ENCODE results near the gene ZNF831. TPM values are rescaled to one million over a fixed set of nuclear protein-coding genes. Genes with fewer than 3 reads are reported as not detected.

ZNF831 gene
- total RNA-seq, 2 experiments from 2014 or later = 5.4 to 5.8 TPM

- CTCF ChIA-PET = no interaction called here
- POLR2A ChIA-PET = no interaction called here
Observed at GRCh38 chr20:59250293-59250692, 86.7 kb downstream of the ZNF831 start.

GRCh38 chr20:59253325-59253724, 89.7 kb downstream of the ZNF831 start:
- ChIA-PET POLR2A (interaction anchor here (0.5 to 1.0 kb wide), 3 partner anchors 11 to 601 kb away, joined by 3 to 17 read pairs (median 6); no protein-coding TSS in a partner anchor), CTCF (interaction anchor here (1.1 kb wide), 1 partner anchor 31 kb away, joined by 5 read pairs; no protein-coding TSS in a partner anchor)

GRCh38 chr20:59253779-59254319, 90.2 kb downstream of the ZNF831 start:
- POLR2A ChIA-PET = interaction anchor here (0.5 to 1.0 kb wide), 3 partner anchors 11 to 601 kb away, joined by 3 to 17 read pairs (median 6); no protein-coding TSS in a partner anchor

GRCh38 chr20:59255256-59255655, 91.6 kb downstream of the ZNF831 start:
- POLR2A ChIA-PET = interaction anchor here (0.6 kb wide), 1 partner anchor 1650 kb away, joined by 4 read pairs; no protein-coding TSS in a partner anchor
- CTCF ChIA-PET = no interaction called here

More at GRCh38 chr20:59253779-59254319, 90.2 kb downstream of the ZNF831 start:
- CTCF ChIA-PET = interaction anchor here (0.6 to 1.1 kb wide), 2 partner anchors 32 to 298 kb away, joined by 5 to 7 read pairs; no protein-coding TSS in a partner anchor

- ChIA-PET CTCF (interaction anchor here (0.6 kb wide), 1 partner anchor 243 kb away, joined by 3 read pairs; no protein-coding TSS in a partner anchor), POLR2A (no interaction called here)
Observed at GRCh38 chr20:59258221-59258621, 94.6 kb downstream of the ZNF831 start.

- ChIA-PET CTCF (no interaction called here), POLR2A (no interaction called here)
Observed at GRCh38 chr20:59259946-59260345, 96.3 kb downstream of the ZNF831 start.

GRCh38 chr20:59265298-59265697, 101.7 kb downstream of the ZNF831 start:
- ChIA-PET CTCF (no interaction called here), POLR2A (no interaction called here)

- ChIA-PET CTCF (interaction anchor here (0.7 kb wide), 2 partner anchors 47 to 135 kb away, joined by 3 to 4 read pairs; no protein-coding TSS in a partner anchor), POLR2A (interaction anchor here (0.6 kb wide), 1 partner anchor 237 kb away, joined by 5 read pairs; the partner anchor contains the start of gene ATP5F1E)
Observed at GRCh38 chr20:59268870-59269269, 105.2 kb downstream of the ZNF831 start.

- POLR2A ChIA-PET = interaction anchor here (0.6 kb wide), 1 partner anchor 237 kb away, joined by 5 read pairs; the partner anchor contains the start of gene ATP5F1E
- CTCF ChIA-PET = interaction anchor here (0.7 to 1.2 kb wide), 3 partner anchors 21 to 135 kb away, joined by 3 to 4 read pairs (median 3); no protein-coding TSS in a partner anchor
Observed at GRCh38 chr20:59269411-59270025, 105.9 kb downstream of the ZNF831 start.

GRCh38 chr20:59270380-59270779, 106.8 kb downstream of the ZNF831 start:
- CTCF ChIA-PET = interaction anchor here (1.2 kb wide), 1 partner anchor 20 kb away, joined by 3 read pairs; no protein-coding TSS in a partner anchor
- POLR2A ChIA-PET = interaction anchor here (0.6 kb wide), 1 partner anchor 106 kb away, joined by 4 read pairs; no protein-coding TSS in a partner anchor

- POLR2A ChIA-PET = no interaction called here
- CTCF ChIA-PET = interaction anchor here (1.0 kb wide), 1 partner anchor 130 kb away, joined by 3 read pairs; no protein-coding TSS in a partner anchor
Observed at GRCh38 chr20:59273739-59274357, 110.2 kb downstream of the ZNF831 start.

GRCh38 chr20:59276938-59277337, 113.3 kb downstream of the ZNF831 start:
- CTCF ChIA-PET = no interaction called here
- POLR2A ChIA-PET = no interaction called here

- ChIA-PET CTCF (no interaction called here), POLR2A (no interaction called here)
Observed at GRCh38 chr20:59284470-59284869, 120.8 kb downstream of the ZNF831 start.

GRCh38 chr20:59289994-59290393, 126.4 kb downstream of the ZNF831 start:
- ChIA-PET CTCF (interaction anchor here (1.0 kb wide), 1 partner anchor 20 kb away, joined by 3 read pairs; no protein-coding TSS in a partner anchor), POLR2A (no interaction called here)

- ChIA-PET CTCF (no interaction called here), POLR2A (no interaction called here)
Observed at GRCh38 chr20:59291740-59292383, 128.2 kb downstream of the ZNF831 start.

- ChIA-PET POLR2A (no interaction called here), CTCF (no interaction called here)
Observed at GRCh38 chr20:59295531-59295930, 131.9 kb downstream of the ZNF831 start.

- CTCF ChIA-PET = no interaction called here
Observed at GRCh38 chr20:59297686-59298085, 134.1 kb downstream of the ZNF831 start.

GRCh38 chr20:59299945-59300332, 136.3 kb downstream of the ZNF831 start:
- CTCF ChIA-PET = no interaction called here

More at GRCh38 chr20:59297686-59298085, 134.1 kb downstream of the ZNF831 start:
- POLR2A ChIA-PET = no interaction called here

GRCh38 chr20:59300333-59301081, 136.9 kb downstream of the ZNF831 start, which contains the start of gene EDN3:
EDN3 (plus strand) TSS chr20:59300611; CDS start chr20:59300813, 202 bp downstream.
- ChIA-PET CTCF (no interaction called here), POLR2A (no interaction called here)

More at GRCh38 chr20:59299945-59300332, 136.3 kb downstream of the ZNF831 start:
- POLR2A ChIA-PET = no interaction called here
